HG02938 (cell line): ENCODE results near the gene ZCCHC8.

ENCODE experiments used
- ATAC-seq: cut with Tn5 transposase; IDR thresholded peaks from one replicate; pipeline ENCODE4 v1.9.1; 2021; ENCODE audit warnings: mild to moderate bottlenecking, moderate library complexity; ENCODE audit not compliant: unreplicated experiment

Gene ZCCHC8

DNA sequence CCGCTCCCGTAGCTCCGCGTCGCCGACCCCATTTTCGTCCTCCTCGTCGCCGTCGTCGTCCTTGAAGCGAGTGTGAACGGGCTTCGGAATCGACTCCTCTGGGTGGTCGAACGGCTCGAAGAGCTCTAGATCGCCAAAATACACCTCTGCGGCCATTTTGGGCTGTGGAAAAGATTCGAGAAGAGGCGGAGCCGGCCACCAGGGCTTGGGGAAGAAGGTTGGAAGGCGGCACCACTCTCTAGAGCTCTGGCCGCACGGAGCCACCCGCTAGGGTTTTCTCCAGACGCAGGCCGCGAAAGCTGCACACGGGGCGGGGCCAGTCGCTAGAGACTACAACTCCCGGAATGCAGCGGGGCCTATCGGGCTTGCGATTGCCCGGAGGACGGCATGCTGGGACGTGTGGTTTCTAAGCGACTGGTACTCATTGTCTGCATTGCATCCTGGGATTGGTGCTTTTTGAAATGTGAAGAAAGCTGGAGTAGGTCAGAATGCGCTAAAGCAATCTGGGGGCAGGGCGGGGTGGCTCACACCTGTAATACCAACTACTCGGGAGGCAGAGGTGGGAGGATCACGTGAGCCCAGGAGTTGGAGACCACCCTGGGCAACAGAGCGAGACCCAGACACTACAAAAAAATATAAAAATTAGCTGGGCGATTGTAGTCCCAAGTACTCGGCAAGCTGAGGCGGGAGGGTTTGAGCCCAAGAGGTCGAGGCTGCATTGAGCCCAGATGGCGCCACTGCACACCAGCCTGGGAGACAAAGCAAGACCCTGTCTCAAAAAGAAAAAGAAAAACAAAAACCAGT, at the start of gene ZCCHC8:
Gene ZCCHC8 (minus strand): TSS at position 248 of the 804 bp plus-strand sequence. CDS start 92 bp downstream, at position 156.
- ATAC-seq = peak; percentile 84

GRCh38 chr12:122547330-122547729, 46.6 kb upstream of the ZCCHC8 start:
- ATAC-seq = no peak

DNA sequence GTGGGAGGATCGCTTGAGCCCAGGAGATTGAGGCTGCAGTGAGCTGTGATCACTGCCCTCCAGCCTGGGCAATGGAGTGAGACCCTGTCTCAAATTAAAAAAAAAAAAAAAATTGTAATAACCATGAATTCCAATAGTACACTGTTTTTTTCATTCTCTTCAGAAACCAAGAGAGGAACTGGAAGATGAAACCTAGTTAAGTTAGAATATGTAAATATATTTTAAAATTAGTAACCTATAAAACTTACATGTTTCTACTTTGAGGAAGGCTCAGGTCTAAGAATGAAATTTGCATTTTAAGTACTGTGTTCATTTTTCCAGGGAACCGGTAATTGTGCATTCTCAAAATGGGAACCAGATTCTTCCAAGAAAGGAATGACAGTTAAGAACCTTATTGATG, 45.1 kb upstream of the ZCCHC8 start:
- peak; percentile 72 for ATAC-seq

- ATAC-seq = no peak
These were observed 43.8 kb upstream of the ZCCHC8 start for GRCh38 chr12:122544537-122544936.

DNA sequence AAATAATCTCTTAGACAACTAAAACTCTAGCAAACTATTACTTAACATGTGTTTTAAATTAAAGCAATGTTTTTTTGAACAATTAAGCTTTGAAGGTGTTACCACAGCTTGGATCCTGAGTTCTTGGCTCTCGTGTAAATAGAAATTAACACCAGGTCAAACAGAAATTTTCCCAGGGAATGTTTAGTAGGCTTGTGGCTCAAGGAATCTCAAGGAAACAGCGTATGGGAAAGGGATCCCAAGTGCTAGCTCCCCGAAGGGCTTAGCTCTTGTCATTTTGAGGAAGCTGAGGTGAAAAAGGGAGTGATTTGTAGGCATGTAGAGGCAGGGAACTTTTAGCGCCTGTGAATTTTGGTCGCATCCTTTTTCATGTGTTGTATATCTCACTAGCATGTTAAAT, 37.8 kb upstream of the ZCCHC8 start:
- no peak for ATAC-seq

- ATAC-seq = no peak
These were observed 36.3 kb upstream of the ZCCHC8 start for GRCh38 chr12:122537021-122537420.

GRCh38 chr12:122533856-122534255, 33.1 kb upstream of the ZCCHC8 start:
- ATAC-seq = no peak

- ATAC-seq = no peak
These were observed 28.3 kb upstream of the ZCCHC8 start for GRCh38 chr12:122528992-122529391.

DNA sequence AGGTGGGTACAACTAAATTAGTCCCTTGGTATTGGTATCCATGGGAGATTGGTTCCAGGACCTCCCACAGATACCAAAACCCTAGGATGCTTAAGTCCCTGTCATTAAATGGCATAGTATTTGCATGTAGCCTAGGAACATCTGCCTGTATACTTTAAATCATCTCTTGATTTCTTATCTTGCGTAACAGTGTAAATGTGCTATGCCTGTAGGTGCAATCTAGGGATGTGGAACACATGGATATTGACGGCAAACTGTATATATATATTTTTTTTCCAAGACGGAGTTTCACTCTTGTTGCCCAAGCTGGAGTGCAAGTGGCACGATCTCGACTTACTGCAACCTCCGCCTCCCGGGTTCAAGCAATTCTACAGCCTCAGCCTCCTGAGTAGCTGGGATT, 27.9 kb upstream of the ZCCHC8 start:
- no peak for ATAC-seq

DNA sequence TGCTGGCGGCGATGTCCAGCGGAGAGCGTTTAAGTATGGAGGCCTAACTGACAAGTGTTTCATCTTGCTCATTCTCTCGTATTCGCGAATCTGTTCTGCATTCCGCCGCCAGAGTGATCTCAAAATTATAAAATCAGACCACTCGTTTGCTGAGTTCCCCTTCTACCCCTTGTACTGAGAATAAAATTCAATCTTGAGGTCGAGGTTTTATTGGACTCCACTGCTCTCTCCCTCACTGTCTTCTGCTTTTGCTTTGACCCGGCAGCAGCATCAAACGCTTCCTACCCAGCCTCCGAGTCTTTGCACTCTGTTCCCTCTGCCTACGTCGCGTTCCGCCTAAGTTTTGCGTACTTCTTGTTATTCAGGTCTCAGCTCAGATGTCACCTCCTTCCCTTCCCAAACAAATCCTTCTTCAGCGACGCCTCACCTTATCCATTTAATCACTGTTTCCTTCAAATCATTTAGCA, 26.8 kb upstream of the ZCCHC8 start:
- ATAC-seq = no peak

- peak; percentile 92 for ATAC-seq
These were observed 26.1 kb upstream of the ZCCHC8 start, which contains the start of the genes KNTC1 and RSRC2 for GRCh38 chr12:122526683-122527477. TSS of gene KNTC1 (plus strand) at chr12:122527249. CDS start at chr12:122530064, 2,815 bp downstream. TSS of gene RSRC2 (minus strand) at chr12:122526936. CDS start at chr12:122526853, 83 bp downstream.

GRCh38 chr12:122523846-122524718, 23.4 kb upstream of the ZCCHC8 start:
- ATAC-seq = no peak

GRCh38 chr12:122523280-122523679, 22.5 kb upstream of the ZCCHC8 start:
- no peak for ATAC-seq

DNA sequence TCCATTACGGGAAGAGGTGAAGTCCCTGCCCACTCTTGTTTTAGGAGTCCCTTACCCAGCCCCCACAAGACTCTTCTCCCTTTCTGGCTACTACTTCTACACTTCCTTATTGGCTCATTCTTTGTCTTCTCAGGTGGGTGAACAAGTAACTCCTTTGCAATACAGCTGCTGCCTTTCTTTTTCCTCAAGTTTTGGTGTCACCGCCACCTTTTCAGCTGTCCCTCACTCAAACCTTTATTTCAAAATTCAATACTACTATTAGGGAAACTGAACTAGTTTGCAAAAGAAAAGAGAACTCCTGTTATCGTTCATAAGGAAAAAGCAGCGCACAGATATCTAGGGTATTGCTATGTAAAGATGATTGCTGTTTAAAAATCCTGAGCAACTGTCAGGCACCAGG, 19.9 kb upstream of the ZCCHC8 start:
- ATAC-seq = no peak

DNA sequence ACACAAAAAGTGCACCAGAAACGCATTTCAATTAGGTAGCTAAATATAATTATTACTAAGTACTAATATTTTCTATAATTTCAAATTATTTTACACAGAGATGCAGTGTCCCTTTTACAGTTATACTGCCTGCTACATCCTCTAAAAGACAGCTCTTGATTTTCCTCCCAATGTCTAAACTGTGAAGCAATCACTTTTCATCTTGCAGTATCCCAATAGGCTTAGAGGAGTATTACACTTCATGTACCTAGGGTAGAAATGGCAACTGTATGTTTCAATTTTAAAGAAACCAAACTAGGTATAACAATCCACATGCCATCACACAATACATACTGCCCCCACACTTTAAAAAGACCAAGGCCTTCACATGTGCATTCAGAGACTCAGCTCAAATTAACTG, 18.7 kb upstream of the ZCCHC8 start:
- ATAC-seq = no peak

- ATAC-seq = no peak
These were observed 18.2 kb upstream of the ZCCHC8 start for GRCh38 chr12:122518908-122519307.

GRCh38 chr12:122517877-122518276, 17.1 kb upstream of the ZCCHC8 start:
- no peak for ATAC-seq

- ATAC-seq = no peak
These were observed 16.0 kb upstream of the ZCCHC8 start for GRCh38 chr12:122516544-122517361.

GRCh38 chr12:122515275-122515674, 14.5 kb upstream of the ZCCHC8 start:
- ATAC-seq = no peak

DNA sequence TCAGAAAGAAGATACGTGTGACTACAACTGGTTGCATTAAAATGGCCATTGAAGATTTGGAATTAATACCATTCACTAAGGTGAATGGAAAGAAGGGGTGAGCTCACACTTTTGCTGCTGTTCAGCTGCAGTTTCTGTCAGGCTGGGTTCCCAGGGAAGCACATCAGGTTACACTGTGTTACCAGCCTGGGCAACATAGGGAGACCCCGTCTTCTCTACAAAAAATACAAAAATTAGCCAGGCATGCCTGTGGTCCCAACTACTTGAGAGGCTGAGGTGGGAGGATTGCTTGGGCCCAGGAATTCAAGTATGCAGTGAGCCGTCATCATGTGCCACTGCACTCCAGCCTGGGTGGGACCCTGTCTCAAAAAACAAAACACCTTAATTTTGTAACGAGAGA, 12.9 kb upstream of the ZCCHC8 start:
- no peak for ATAC-seq
